HL-60 (cell line): ENCODE measurements around the gene RBM4.

Experiments used
- DNase-seq, 2 experiments: peaks; one replicate each; pipeline ENCODE4 v3.0.0-alpha.2; 2010 to 2020; ENCODE audit warnings: low read depth in 1 of 2, low spot score in 1 of 2
- H3K27ac ChIP-seq: fragments of 250-450 bp; sonication (Bioruptor Pico); replicated peaks from 2 replicates; pipeline ENCODE4 v1.5.1; 2020; ENCODE audit warnings: mild to moderate bottlenecking, moderate library complexity
- H3K27me3 ChIP-seq: fragments of 250-450 bp; sonication (Bioruptor Pico); 2 replicates; pipeline ENCODE4 v1.5.1; 2021; ENCODE audit warnings: mild to moderate bottlenecking, moderate library complexity; ENCODE audit not compliant: insufficient read depth, poor library complexity, severe bottlenecking
- H3K4me3 ChIP-seq: replicated peaks from 2 replicates; pipeline ENCODE4 v1.5.1; 2011; ENCODE audit warnings: mild to moderate bottlenecking, control low read depth, low read length; ENCODE audit not compliant: insufficient read depth
- CTCF ChIP-seq: IDR thresholded peaks from one replicate; pipeline ENCODE4 v1.5.1; 2011; ENCODE audit warnings: low read length, control low read depth, inconsistent platforms; ENCODE audit not compliant: insufficient read depth
- GABPA ChIP-seq: IDR thresholded peaks from 2 replicates; pipeline ENCODE4 v1.6.1; 2012; ENCODE audit warnings: low read depth
- POLR2AphosphoS5 ChIP-seq: IDR thresholded peaks from 2 replicates; pipeline ENCODE4 v1.6.1; 2012; ENCODE audit warnings: low read depth
- REST ChIP-seq: IDR thresholded peaks from 2 replicates; pipeline ENCODE4 v1.6.1; 2012; ENCODE audit warnings: low read depth; ENCODE audit not compliant: insufficient replicate concordance
- SPI1 ChIP-seq: IDR thresholded peaks from 2 replicates; pipeline ENCODE4 v1.6.1; 2012; ENCODE audit warnings: low read depth, mild to moderate bottlenecking, borderline replicate concordance

The RBM4 gene

GRCh38 chr11:66684635-66685034 lies 46.1 kb downstream of the RBM4 start:
- TF ChIP-seq CTCF (no peak), SPI1 (no peak), GABPA (no peak), REST (no peak), POLR2AphosphoS5 (no peak)
- DNase-seq: no peak
- H3K27me3 ChIP-seq: no peaks in the 10 kb centered on the region
- no peak overlapping the region for H3K27ac ChIP-seq
- H3K4me3 ChIP-seq: no peak overlapping the region

GRCh38 chr11:66685276-66686099 lies 47.0 kb downstream of the RBM4 start:
- H3K27ac ChIP-seq: no peak overlapping the region
- no peak for DNase-seq
- TF ChIP-seq POLR2AphosphoS5: no peak
- no peak overlapping the region for H3K4me3 ChIP-seq
- H3K27me3 ChIP-seq: no peaks in the 10 kb centered on the region

- Histone ChIP-seq H3K27ac (no peak overlapping the region), H3K27me3 (no peaks in the 10 kb centered on the region), H3K4me3 (no peak overlapping the region)
- TF ChIP-seq REST (no peak), SPI1 (no peak), POLR2AphosphoS5 (no peak), CTCF (no peak), GABPA (no peak)
- DNase-seq: no peak
These were observed 47.7 kb downstream of the RBM4 start for GRCh38 chr11:66686100-66686785.

- no peak overlapping the region for H3K27ac ChIP-seq
- no peak for DNase-seq
- TF ChIP-seq REST (no peak), GABPA (no peak), POLR2AphosphoS5 (no peak), CTCF (no peak), SPI1 (no peak)
- H3K4me3 ChIP-seq: no peak overlapping the region
- no peaks in the 10 kb centered on the region for H3K27me3 ChIP-seq
These were observed 48.6 kb downstream of the RBM4 start for GRCh38 chr11:66686801-66687750.
